Measurements from ENCODE around the gene COL5A1.

COL5A1 gene

DNA sequence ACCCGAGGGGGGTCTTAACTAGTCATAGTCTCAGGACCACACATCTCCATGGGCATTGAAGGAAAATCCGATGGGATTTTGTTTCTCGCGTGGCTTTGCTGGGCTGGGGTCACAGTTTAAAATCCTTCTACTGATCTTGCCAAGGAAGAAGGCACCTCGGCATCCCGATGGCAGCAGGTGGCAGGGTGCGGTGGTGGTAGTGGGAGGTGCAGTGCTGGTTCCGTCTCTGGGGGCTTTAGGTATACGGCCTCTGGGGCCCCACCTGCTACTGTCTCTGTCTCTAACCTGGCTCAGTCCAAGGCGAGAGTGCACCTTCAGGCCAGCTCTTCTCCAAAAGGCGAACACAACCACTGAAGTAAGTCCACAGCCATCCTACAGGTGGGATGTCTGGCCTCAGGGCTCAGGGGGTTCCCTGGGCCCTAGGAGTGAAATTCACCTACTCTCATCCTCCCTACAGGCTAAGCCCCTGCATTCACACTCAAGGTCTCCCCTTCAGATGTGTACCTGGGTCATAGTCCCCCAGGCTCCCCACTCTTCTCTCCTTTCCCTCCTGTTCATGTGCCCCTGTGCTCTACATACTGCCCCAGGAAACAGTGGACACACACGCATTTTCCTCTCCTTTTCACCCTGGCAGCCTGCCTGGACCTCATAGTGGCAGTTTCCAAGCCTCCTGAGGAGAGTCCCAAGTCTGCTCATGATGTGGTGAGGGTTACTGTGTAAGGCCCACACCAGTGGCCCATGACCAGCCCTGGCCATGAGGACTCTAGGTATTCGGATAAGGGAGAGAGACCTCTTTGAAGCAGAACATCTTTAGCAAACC is 238.3 kb downstream of the COL5A1 start:
- Histone ChIP-seq H3K4me1 (ENCODE audit: low read length) (peaks cover 6% of the 10 kb centered on the region; the same call in 1 of the 2 replicates), H3K4me3 (ENCODE audit: low read length) (no peak overlapping the region), H3K9me3 (ENCODE audit: insufficient read depth, low read length) (no peaks in the 10 kb centered on the region), H4K20me1 (ENCODE audit: insufficient read depth, low read length) (no peaks in the 10 kb centered on the region), H3K27ac (ENCODE audit: low read length) (no peak overlapping the region), H3K79me2 (ENCODE audit: low read length) (no peaks in the 10 kb centered on the region), H3K36me3 (replicated peaks; ENCODE audit: low read depth, low read length) (no peaks in the 10 kb centered on the region), H3K4me2 (ENCODE audit: low read length) (no peak overlapping the region), H3K9ac (ENCODE audit: low read length) (no peak overlapping the region), H2AFZ (ENCODE audit: low read depth, low read length) (no peak overlapping the region), H3K27me3 (ENCODE audit: low read depth, low read length) (no peaks in the 10 kb centered on the region)
- TF ChIP-seq, protein P1, sequence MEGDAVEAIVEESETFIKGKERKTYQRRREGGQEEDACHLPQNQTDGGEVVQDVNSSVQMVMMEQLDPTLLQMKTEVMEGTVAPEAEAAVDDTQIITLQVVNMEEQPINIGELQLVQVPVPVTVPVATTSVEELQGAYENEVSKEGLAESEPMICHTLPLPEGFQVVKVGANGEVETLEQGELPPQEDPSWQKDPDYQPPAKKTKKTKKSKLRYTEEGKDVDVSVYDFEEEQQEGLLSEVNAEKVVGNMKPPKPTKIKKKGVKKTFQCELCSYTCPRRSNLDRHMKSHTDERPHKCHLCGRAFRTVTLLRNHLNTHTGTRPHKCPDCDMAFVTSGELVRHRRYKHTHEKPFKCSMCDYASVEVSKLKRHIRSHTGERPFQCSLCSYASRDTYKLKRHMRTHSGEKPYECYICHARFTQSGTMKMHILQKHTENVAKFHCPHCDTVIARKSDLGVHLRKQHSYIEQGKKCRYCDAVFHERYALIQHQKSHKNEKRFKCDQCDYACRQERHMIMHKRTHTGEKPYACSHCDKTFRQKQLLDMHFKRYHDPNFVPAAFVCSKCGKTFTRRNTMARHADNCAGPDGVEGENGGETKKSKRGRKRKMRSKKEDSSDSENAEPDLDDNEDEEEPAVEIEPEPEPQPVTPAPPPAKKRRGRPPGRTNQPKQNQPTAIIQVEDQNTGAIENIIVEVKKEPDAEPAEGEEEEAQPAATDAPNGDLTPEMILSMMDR (IDR thresholded peaks at IDR 0.05; ENCODE audit: low read depth, low read length), result no peak
- no peak for TF ChIP-seq EZH2phosphoT487 (IDR thresholded peaks at IDR 0.05; ENCODE audit: low read depth)

DNA sequence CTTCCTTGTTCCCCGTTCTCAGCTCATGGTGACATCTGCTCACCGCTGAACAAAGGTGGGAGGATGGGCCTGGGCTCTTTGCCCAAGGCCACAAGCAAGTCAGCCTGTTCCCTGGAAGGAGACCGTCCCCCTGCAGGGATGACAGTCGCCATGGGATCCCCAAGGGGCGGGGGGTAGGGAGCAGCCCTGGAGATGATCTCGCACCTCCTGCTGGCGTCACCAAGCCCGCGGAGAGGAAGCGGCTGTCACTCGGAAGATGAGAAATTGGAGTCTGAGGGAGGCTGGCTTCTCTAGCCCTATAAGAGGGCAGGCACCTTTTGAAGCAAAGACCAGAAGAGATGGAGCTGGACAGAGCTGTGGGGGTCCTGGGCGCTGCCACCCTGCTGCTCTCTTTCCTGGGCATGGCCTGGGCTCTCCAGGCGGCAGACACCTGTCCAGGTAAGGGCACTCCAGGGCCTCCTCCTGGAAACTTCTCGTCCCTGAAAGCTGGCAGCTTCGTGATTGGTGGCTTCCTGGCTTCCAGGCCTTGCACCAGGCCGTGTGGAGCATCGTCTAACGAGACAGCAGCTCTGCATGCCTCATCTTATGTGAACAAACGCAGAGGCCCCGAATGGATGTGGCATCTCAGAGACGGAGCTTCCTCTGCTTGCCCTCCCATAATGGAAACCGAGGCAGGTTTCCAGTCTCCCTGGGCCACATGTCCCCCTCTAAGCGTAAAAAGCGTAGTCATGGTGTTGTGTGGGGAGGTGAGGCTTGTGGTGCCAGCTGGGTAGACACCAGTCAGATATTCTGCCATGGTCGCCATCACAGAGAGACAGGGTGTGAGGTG is 239.1 kb downstream of the COL5A1 start, which contains the start of gene FCN2:
Gene FCN2, plus strand, starts transcription at position 327 of the 829 bp plus-strand sequence. Its CDS starts 12 bp downstream, at position 339.
- no peaks in the 10 kb centered on the region for H3K27me3 ChIP-seq (ENCODE audit: low read depth, low read length)
- no peaks in the 10 kb centered on the region for H4K20me1 ChIP-seq (ENCODE audit: insufficient read depth, low read length)
- H3K4me3 ChIP-seq (ENCODE audit: low read length), result no peak within 1 kb of the TSS
- no peaks in the 10 kb centered on the region for H3K79me2 ChIP-seq (ENCODE audit: low read length)
- H3K36me3 ChIP-seq (replicated peaks; ENCODE audit: low read depth, low read length), result no peaks in the 10 kb centered on the region
- H3K27ac ChIP-seq (ENCODE audit: low read length), result no peak within 1 kb of the TSS
- no peak within 1 kb of the TSS for H3K9ac ChIP-seq (ENCODE audit: low read length)
- H3K4me2 ChIP-seq (ENCODE audit: low read length), result no peak within 1 kb of the TSS
- no peak within 1 kb of the TSS for H2AFZ ChIP-seq (ENCODE audit: low read depth, low read length)
- H3K4me1 ChIP-seq (ENCODE audit: low read length), result no peaks in the 10 kb centered on the region
- no peaks in the 10 kb centered on the region for H3K9me3 ChIP-seq (ENCODE audit: insufficient read depth, low read length)
- TF ChIP-seq EZH2phosphoT487 (IDR thresholded peaks at IDR 0.05; ENCODE audit: low read depth), result no peak
- TF ChIP-seq, protein P1 (IDR thresholded peaks at IDR 0.05; ENCODE audit: low read depth, low read length), result no peak

DNA sequence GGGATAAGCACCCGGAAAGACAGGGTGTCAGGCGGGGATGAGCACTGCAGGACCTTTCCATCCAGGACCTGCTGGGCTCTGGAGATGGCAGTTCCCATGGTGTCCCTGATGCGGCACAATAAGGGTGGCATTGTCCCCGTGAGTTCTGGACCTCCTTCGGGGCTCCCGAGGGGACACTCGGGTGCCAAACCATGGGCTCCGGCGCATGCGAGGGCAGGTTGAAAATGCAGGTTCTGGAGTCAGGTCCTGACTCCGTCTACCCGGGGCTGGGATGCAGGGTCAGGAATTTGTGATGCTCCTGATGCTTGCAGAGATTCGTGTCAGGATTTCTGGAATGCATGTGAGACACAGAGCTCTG is 239.7 kb downstream of the COL5A1 start:
- Histone ChIP-seq H3K79me2 (ENCODE audit: low read length) (no peaks in the 10 kb centered on the region), H3K27ac (ENCODE audit: low read length) (no peak overlapping the region)

More for the DNA sequence above, 239.7 kb downstream of the COL5A1 start:
- no peak overlapping the region for H3K4me2 ChIP-seq (ENCODE audit: low read length)
- TF ChIP-seq, protein P1 (IDR thresholded peaks at IDR 0.05; ENCODE audit: low read depth, low read length), result no peak
- TF ChIP-seq EZH2phosphoT487 (IDR thresholded peaks at IDR 0.05; ENCODE audit: low read depth), result no peak
- H4K20me1 ChIP-seq (ENCODE audit: insufficient read depth, low read length), result no peaks in the 10 kb centered on the region
- no peak overlapping the region for H3K4me3 ChIP-seq (ENCODE audit: low read length)
- H3K36me3 ChIP-seq (replicated peaks; ENCODE audit: low read depth, low read length), result no peaks in the 10 kb centered on the region
- no peaks in the 10 kb centered on the region for H3K9me3 ChIP-seq (ENCODE audit: insufficient read depth, low read length)
- no peak overlapping the region for H2AFZ ChIP-seq (ENCODE audit: low read depth, low read length)
- H3K27me3 ChIP-seq (ENCODE audit: low read depth, low read length), result no peaks in the 10 kb centered on the region
- H3K9ac ChIP-seq (ENCODE audit: low read length), result no peak overlapping the region
- no peaks in the 10 kb centered on the region for H3K4me1 ChIP-seq (ENCODE audit: low read length)
